HG03095 (cell line): Measurements from ENCODE around the gene UBE2V1.

Experiments
- ATAC-seq: cut with Tn5 transposase; IDR thresholded peaks from one replicate; pipeline ENCODE4 v1.9.1; 2021; ENCODE audit warnings: moderate library complexity; ENCODE audit not compliant: unreplicated experiment

Gene UBE2V1

DNA sequence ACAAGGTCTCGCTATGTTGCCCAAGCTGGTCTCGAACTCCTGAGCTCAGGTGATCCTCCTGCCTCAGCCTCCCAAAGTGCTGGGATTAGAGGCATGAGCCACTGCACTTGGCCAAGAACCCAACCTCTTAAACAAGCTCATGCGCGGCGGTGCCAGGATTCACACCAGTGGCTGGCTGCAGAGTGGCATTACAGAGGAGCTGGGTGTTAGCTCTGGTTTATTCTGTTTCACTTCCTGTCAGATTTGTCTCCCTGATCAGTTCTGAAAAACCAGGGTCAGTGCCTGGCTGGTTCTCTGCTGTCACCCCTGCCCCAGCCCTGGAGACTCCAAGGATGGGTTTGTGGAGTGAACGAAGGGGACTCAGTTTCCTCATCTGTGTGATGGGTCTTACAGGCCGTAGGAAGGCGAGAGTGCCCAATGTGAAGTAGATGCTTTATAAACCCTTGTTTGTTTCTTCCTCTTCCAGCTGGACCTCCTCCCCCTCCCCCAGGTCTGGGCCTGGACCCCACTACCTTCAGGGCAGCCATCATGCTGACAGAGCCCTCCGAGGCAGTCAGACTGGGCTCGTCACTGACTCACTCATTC is 63.4 kb downstream of the UBE2V1 start:
- no peak for ATAC-seq

DNA sequence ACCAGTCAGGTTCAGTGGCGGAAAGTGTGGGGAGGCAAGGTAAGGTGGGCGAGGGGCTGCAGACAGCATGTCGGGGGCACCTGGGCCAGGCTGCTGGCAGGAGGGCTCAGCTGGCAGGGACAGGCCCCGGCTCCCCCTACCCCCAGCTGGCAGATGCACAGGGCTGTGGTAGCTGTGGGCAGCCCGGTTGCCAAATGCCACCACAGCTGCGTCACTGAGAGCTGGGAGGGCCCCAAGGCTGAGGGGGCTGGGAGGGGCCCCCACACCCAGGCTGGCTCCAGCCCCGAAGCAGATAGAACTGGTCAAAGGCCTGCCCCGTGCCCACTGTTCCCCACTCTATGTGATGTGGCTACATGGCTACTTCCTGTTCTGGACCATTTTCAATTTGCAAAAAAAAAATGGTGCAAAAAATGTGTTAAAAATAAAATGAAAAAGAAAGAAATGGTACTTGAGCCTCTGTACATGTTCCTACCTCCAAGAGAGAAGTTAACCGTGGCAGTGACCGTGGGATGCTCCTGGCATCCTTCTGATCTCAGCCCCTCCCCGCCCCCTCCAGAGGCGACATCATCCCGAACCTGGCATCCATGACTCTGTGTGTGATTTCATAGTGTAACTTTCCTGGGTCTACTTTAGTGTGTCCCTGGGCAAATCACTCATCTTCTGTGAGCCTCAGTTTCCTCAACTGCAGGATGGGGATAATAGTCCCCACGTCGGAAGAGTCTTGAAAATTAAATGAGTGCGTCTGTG is 64.4 kb downstream of the UBE2V1 start:
- ATAC-seq: no peak

DNA sequence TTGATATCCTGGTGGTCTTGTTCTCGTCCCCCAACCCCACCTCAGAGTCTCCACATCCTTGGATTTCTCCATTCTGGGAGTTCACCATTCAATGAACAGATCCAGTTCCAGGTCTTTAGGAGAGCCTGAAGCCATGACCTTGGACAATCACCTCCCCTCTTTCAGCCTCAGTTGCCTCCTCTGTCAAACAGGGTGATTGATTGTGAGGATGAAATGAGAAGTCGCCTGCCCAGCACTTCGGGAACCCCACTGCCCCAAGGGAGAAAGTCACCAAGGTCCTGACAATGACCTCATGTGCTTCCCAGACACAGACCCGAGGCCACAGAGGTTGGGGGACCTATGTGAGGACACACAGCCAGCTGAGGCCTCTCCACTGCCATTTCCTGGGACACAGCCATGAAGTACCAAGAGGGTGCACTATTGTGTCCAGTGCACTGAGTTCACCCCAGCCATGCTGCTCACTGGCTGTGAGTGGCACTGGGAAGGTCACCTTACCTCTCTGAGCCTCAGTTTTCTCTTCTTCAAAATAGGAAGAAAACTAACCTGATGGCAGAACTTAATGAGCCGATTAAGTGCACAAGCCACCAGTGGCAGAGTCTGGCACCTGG is 68.5 kb downstream of the UBE2V1 start:
- no peak for ATAC-seq

DNA sequence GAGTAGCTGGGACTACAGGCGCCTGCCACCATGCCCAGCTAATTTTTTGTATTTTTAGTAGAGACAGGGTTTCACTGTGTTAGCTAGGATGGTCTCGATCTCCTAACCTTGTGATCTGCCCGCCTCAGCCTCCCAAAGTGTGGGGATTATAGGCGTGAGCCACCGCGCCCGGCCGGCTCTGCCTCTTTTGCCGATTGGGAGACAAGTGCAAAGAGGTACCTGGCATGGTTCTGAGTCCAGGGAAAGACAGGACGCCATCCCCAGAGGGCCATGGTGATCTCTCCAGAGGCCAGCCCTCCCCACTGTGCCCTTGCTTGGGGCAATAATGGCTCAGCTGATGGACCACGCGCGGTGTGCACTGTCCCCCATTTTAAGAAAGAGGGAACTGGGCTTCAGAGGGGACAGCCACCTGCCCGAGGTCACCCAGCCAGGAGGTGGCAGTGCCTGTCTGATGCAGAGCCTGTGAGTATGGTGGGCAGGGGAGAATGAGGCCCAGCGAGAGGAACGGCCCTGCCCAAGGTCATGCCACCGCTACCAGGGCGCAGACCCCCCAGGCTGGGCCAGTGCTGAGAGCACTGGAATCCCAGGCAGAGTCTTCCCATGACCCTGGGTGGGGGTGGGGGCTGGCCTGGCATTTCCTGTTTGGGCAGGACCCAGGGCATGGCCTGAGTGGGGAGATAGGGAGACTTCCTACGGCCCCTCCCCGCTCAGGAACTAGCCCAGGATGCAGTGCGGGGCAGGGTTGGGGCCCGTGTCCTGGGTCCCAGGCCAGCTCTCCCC is 69.2 kb downstream of the UBE2V1 start:
- ATAC-seq: no peak

- ATAC-seq: no peak
Observed at GRCh38 chr20:50042370-50043313, 70.3 kb downstream of the UBE2V1 start.

- no peak for ATAC-seq
Observed at GRCh38 chr20:50041246-50041873, 71.6 kb downstream of the UBE2V1 start.

- ATAC-seq: no peak
Observed at GRCh38 chr20:50040432-50041245, 72.3 kb downstream of the UBE2V1 start.

- ATAC-seq: no peak
Observed at GRCh38 chr20:50039706-50040431, 73.1 kb downstream of the UBE2V1 start.

DNA sequence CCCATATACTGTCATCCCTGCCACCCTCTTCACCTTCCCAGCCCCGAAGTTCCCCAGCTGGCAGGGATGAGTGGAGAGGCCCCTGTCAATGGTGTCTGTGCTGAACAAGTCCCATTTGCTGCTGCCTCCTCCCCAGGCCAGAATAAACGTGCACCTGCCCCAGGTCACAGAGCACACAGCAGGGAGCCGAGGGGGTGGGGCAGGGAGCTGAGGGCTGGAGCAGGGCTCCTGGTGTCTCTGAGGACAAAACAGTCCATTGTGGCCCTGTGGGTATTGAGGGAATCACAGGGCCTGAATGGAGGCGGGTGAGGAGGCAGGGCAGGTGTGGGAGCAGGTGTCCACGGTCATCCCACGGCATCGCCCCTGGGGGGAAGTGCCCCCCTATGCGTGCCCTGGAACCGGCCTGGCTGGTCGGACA is 74.4 kb downstream of the UBE2V1 start:
- ATAC-seq: no peak

GRCh38 chr20:50038169-50038568 is 74.8 kb downstream of the UBE2V1 start:
- ATAC-seq: no peak

GRCh38 chr20:50037575-50037974 is 75.4 kb downstream of the UBE2V1 start:
- no peak for ATAC-seq

DNA sequence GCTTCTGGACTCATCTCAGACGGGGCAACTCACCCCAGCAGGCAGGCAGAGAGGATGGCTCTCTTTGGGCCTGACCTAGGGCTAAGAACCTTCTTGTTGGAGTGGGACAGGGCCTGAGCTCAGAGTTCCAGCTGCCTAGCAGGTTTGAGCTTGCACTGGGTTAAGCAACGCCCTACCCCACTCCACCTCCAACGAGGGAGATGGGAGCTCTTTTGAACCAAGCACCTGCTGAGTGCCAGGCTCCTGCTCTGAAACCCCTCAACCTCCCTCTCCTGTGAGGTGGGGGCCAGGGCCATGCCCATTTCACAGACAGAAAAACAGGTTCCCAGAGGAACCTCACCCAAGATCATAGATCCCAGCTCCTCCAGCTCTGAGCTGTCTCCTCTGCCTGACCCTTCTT is 75.8 kb downstream of the UBE2V1 start:
- ATAC-seq: no peak

- no peak for ATAC-seq
Observed at GRCh38 chr20:50036703-50037102, 76.2 kb downstream of the UBE2V1 start.

DNA sequence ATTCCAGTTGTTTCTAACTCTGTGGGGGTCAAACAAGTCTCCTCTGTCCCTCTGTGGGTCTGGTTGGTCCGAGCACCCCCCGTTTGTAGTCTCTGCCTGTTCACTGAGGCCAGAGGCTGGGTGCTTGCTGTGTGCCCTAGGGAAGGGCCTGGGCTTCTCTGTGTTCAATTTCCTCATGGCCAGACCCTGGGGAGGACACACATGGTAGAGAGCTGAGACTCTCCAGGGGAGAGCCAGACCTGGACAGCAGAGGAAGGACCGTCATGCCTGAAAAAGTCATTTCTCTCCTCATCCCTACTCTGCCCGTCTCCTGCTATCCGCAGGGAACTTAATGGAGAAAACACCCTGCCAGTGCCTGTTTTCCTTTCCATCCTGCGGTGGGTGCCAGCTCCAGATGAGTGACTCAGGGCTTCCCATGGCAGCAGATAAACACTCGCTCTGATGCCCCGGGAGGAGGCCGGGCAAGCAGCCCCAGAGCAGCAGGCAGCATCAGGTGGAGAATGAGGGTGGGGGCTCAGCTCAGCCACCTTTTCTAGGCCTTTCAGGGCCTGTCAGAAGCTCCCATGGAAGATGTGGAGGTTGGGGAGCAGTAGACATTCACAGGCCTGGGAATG is 78.3 kb downstream of the UBE2V1 start:
- ATAC-seq: no peak

DNA sequence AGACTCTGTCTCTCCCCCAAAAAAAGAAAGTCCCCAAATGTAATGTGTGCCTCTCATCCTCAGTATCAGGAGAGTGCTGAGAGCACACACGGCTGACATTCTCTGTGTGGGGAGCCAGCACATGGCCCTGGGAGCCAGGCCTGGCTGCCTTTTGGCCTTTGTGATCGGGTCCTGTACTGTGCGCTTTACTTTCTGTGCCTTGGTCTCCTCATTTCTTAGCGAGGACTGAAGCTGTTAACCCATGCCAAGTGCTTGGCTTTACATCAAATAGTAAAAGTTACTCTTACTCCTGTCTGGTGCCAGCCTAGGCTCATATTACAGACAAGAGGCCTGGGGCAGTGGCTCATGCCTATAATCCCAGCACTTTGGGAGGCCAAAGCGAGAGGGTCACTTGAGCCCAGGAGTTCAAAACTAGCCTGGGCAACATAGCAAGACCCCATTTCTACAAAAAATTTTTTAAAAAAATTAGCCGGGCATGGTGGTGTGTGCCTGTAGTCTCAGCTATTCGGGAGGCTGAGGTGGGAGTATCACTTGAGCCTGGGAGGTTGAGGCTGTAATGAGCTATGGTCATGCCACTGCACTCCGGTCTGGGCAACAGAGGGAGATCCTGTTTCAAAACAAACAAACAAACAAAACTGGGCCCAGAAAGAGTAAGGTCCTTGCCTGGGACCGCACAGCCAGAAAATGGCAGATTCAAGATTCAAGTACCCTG is 79.8 kb downstream of the UBE2V1 start:
- no peak for ATAC-seq
